Transverse colon (tissue), 4 donors: Measurements from ENCODE around the gene CHCHD6. TPM values are rescaled to one million over a fixed set of nuclear protein-coding genes. Genes with fewer than 3 reads are reported as not detected.

Experiments used
- DNase-seq: peaks from one replicate; pipeline ENCODE4 v3.0.0-alpha.2; 2019
- H3K27ac ChIP-seq, 4 donors: fragments of 200-600 bp; sonication (generic); 2 replicates each; pipeline ENCODE4 v1.5.1; 2016 to 2018; ENCODE audit warnings: inconsistent platforms in 4 of 4
- H3K27me3 ChIP-seq: fragments of 200-600 bp; sonication (generic); 2 replicates; pipeline ENCODE4 v1.5.1; 2017; ENCODE audit warnings: inconsistent platforms
- H3K36me3 ChIP-seq, 4 donors: fragments of 200-600 bp; sonication (generic); 2 replicates each; pipeline ENCODE4 v1.5.1; 2017 to 2019; ENCODE audit warnings: inconsistent platforms in 4 of 4
- H3K4me1 ChIP-seq, 4 donors: fragments of 200-600 bp; sonication (generic); 2 replicates each; pipeline ENCODE4 v1.5.1; 2017 to 2020; ENCODE audit warnings: inconsistent platforms in 4 of 4
- H3K4me3 ChIP-seq, 4 donors: fragments of 200-600 bp; sonication (generic); 1 replicate in 1 of 4; 2 replicates in 3 of 4; pipeline versions ENCODE4 v1.5.1 to v1.6.1; 2017 to 2019; ENCODE audit warnings: inconsistent platforms in 4 of 4
- H3K9me3 ChIP-seq, 2 donors: fragments of 200-600 bp; sonication (generic); 2 replicates each; pipeline ENCODE4 v1.5.1; 2017 to 2019; ENCODE audit warnings: inconsistent platforms in 2 of 2
- EP300 ChIP-seq: sonication (generic); formaldehyde crosslinking; IDR thresholded peaks from one replicate; pipeline ENCODE4 v1.6.1; 2017; ENCODE audit warnings: antibody characterized with exemption, low read depth
- POLR2A ChIP-seq: fragments of 450-650 bp; IDR thresholded peaks from one replicate; pipeline ENCODE4 v1.6.1; 2016; ENCODE audit warnings: antibody characterized with exemption, mild to moderate bottlenecking, moderate library complexity
- POLR2AphosphoS5 ChIP-seq, 3 donors: sonication (generic); formaldehyde crosslinking; IDR thresholded peaks; one replicate each; pipeline ENCODE4 v1.6.1; 2016; ENCODE audit warnings: antibody characterized with exemption in 3 of 3
- WGBS, 2 donors: methylation state at CpG; one replicate each; pipeline ENCODE4 v1.1.5; 2018; ENCODE audit warnings: low coverage in 1 of 2; 5-methylcytosine and 5-hydroxymethylcytosine counted together
- in situ Hi-C, 4 donors: fragments of 200-750 bp; cut with MboI; loops; one replicate each; pipeline versions ENCODE4 v1.15.0 to v1.15.1; 2017; ENCODE audit warnings: low sequenced_read_pairs in 3 of 4, low pct_ligation_motif_present in 1 of 4, low pct_unique_long_range_greater_than_20kb in 1 of 4
- intact Hi-C: fragments of 100-400 bp; cut with DNase I; formaldehyde crosslinking; loops from one replicate; pipeline ENCODE4 v1.15.1; 2023; ENCODE audit warnings: low total_unique reads
- total RNA-seq, 4 donors: library from RNA; depleted of rRNA; stranded (reverse); fragments of >200 nt; gene quantifications; one replicate each; pipeline ENCODE4 v1.1.0, GENCODE V29; 2016
- TF ChIP-seq, protein P1 (sequence below), 5 experiments: fragments of 200-600 bp in 3 of 5; fragments of 450-650 bp in 2 of 5; sonication (generic) in 3 of 5; IDR thresholded peaks; 1 replicate in 2 of 5; 2 replicates in 3 of 5; pipeline ENCODE4 v1.5.1; 2016 to 2017; ENCODE audit warnings: antibody characterized with exemption in 5 of 5, inconsistent platforms in 3 of 5, mild to moderate bottlenecking in 2 of 5, moderate library complexity in 1 of 5

Gene CHCHD6
- total RNA-seq, 4 donors from 2014 or later: 4.6 to 12.1 (median 5.3) TPM

DNA sequence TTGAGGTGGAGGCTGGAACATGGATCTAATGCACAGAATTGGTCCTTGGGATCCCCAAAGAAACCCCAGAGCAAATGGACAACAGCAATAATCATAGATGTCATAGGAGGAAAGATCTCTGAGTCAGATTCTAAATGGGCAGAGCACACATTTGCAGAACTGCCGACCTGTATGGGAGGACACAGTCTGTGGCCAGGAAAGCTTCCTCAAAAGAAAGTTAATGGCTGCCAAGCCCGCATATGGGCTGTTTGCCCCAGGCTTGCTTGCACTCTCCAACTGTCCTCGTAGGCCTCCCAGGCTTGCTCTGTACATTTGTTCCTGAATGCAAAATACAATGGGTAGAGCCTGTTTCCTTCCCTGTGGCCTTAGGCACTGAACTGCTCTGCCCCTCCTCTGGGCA is 176.9 kb downstream of the CHCHD6 start:
- in situ Hi-C loops: no loop called here
- 82 to 100% methylated on average over 1 to 3 of the region's 3 CpGs for WGBS, 2 donors
- TF ChIP-seq POLR2A (no peak), POLR2AphosphoS5 (IDR thresholded peaks at IDR 0.05) (no peak), EP300 (no peak)

DNA sequence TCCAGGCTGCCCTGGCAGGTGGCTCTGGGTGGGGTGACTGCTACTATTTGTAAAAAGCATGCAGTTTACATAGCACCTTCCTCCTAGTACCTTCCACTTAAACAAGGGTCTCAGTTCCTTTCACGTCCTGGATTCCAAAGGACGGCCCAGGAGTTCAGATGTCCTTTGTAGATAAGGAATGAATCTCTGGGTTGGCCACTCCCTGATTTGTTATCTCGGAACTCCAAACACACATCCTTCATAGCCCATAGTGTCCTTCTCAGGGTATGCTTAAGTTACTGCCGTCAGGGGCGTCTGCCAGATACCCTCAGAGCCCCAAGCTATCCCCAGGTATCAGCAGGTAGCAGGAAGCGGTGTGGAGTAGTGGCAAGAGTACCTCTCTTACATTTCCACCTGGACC is 177.8 kb downstream of the CHCHD6 start:
- intact Hi-C loops: no loop called here
- H3K4me3 ChIP-seq: no peak overlapping the region
- H3K36me3 ChIP-seq: no peaks in the 10 kb centered on the region
- peaks cover 0 to 3% (median 0%) of the 10 kb centered on the region in 4 donors for H3K4me1 ChIP-seq
- in situ Hi-C loops: no loop called here
- TF ChIP-seq POLR2A: no peak
- no peak for TF ChIP-seq POLR2AphosphoS5 (IDR thresholded peaks at IDR 0.05)
- TF ChIP-seq EP300: no peak
- TF ChIP-seq, protein P1, sequence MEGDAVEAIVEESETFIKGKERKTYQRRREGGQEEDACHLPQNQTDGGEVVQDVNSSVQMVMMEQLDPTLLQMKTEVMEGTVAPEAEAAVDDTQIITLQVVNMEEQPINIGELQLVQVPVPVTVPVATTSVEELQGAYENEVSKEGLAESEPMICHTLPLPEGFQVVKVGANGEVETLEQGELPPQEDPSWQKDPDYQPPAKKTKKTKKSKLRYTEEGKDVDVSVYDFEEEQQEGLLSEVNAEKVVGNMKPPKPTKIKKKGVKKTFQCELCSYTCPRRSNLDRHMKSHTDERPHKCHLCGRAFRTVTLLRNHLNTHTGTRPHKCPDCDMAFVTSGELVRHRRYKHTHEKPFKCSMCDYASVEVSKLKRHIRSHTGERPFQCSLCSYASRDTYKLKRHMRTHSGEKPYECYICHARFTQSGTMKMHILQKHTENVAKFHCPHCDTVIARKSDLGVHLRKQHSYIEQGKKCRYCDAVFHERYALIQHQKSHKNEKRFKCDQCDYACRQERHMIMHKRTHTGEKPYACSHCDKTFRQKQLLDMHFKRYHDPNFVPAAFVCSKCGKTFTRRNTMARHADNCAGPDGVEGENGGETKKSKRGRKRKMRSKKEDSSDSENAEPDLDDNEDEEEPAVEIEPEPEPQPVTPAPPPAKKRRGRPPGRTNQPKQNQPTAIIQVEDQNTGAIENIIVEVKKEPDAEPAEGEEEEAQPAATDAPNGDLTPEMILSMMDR (IDR thresholded peaks at IDR 0.05): no peak
- DNase-seq: no peak
- WGBS, 2 donors: 94 to 100% methylated on average over 2 to 6 of the region's 6 CpGs
- no peak overlapping the region for H3K27ac ChIP-seq
- no peaks in the 10 kb centered on the region for H3K27me3 ChIP-seq
- H3K9me3 ChIP-seq: no peaks in the 10 kb centered on the region

More for the DNA sequence above, 176.9 kb downstream of the CHCHD6 start:
- H3K4me3 ChIP-seq: no peak overlapping the region
- H3K4me1 ChIP-seq: peaks cover 0 to 3% (median 0%) of the 10 kb centered on the region in 4 donors
- H3K27me3 ChIP-seq: no peaks in the 10 kb centered on the region
- DNase-seq: no peak
- no peaks in the 10 kb centered on the region for H3K9me3 ChIP-seq
- intact Hi-C loops: no loop called here
- no peak overlapping the region for H3K27ac ChIP-seq
- H3K36me3 ChIP-seq: no peaks in the 10 kb centered on the region

DNA sequence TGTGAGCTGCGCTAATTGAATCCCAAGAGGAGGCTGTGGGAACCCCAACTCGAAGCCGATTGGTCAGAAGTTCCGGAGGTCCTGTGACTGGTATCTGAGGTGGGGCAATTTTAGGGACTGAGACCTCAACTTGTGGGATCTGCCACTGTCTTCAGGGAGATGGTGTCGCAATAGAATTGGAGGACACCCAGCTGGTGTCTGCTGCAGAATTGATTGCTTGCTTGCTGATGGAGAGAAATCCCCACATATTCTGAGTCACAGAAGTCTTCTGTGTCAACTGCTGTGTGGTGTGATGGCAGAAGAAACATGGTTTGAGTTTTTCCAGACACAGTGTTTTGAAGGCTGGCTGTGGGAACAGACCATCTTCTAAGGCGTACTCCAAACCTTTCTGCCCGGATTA is 179.2 kb downstream of the CHCHD6 start:
- no peaks in the 10 kb centered on the region for H3K27me3 ChIP-seq
- no peak for DNase-seq
- H3K9me3 ChIP-seq: no peaks in the 10 kb centered on the region
- intact Hi-C loops (no loop called here), in situ Hi-C loops (no loop called here)
- WGBS, 2 donors: 70 to 86% methylated on average over 2 to 7 of the region's 7 CpGs
- no peak overlapping the region for H3K4me3 ChIP-seq
- peaks cover 0 to 3% (median 0%) of the 10 kb centered on the region in 4 donors for H3K4me1 ChIP-seq
- H3K36me3 ChIP-seq: no peaks in the 10 kb centered on the region
- TF ChIP-seq, protein P1 (IDR thresholded peaks at IDR 0.05): no peak
- no peak for TF ChIP-seq EP300
- TF ChIP-seq POLR2A: no peak
- TF ChIP-seq POLR2AphosphoS5 (IDR thresholded peaks at IDR 0.05): no peak
- H3K27ac ChIP-seq: no peak overlapping the region

DNA sequence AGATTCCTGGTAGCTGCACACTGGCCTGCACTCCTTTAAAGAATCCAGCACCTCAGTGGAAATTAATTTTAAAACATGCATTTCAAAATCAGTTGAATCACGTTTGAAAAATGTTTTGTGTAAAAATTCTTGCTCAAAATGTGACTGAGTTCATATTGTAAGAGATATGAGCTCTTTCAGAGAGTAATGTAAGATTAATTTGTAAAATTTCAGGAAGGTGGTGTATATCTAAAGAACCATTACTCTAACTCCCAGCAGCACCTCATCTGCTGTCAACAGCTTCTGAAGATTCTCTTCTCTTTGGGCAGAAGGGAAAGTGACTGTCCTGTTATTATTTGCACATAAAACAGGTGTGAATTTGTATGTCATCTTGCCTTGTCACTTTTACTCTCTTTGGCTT is 181.4 kb downstream of the CHCHD6 start:
- peaks cover 0 to 3% (median 0%) of the 10 kb centered on the region in 4 donors for H3K4me1 ChIP-seq
- TF ChIP-seq EP300 (no peak), POLR2A (no peak), POLR2AphosphoS5 (IDR thresholded peaks at IDR 0.05) (no peak)
- TF ChIP-seq, protein P1 (IDR thresholded peaks at IDR 0.05): no peak
- no peak overlapping the region for H3K4me3 ChIP-seq
- intact Hi-C loops (no loop called here), in situ Hi-C loops (no loop called here)
- H3K9me3 ChIP-seq: no peaks in the 10 kb centered on the region
- DNase-seq: no peak
- H3K27ac ChIP-seq: no peak overlapping the region
- WGBS, 2 donors: 44 to 80% methylated on average over 1 of the region's 1 CpG
- no peaks in the 10 kb centered on the region for H3K36me3 ChIP-seq
- H3K27me3 ChIP-seq: no peaks in the 10 kb centered on the region

DNA sequence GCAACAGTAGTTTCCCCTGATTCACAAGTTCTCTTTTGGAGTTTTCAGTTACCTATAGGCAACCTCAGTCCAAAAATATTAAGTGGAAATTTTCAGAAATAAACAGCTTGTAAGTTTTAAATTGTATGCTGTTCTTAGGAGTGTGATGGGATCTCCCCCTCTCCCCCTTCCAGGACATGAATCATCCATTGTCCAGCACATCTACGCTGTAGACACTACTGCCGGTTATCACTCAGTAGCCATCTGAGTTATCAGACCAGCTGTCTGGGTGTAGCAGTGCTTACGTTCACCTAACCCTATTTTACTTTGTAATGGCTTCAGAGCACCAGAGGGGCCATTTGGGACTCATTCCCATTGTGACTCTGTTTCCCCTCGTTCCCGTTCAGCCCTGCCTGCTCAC is 182.2 kb downstream of the CHCHD6 start:
- 77 to 89% methylated on average over 5 of the region's 5 CpGs for WGBS, 2 donors

More for the DNA sequence above, 182.2 kb downstream of the CHCHD6 start:
- in situ Hi-C loops: no loop called here
- DNase-seq: no peak
- intact Hi-C loops: no loop called here
- Histone ChIP-seq H3K4me3 (no peak overlapping the region), H3K9me3 (no peaks in the 10 kb centered on the region), H3K27ac (no peak overlapping the region), H3K36me3 (no peaks in the 10 kb centered on the region), H3K27me3 (no peaks in the 10 kb centered on the region), H3K4me1 (peaks cover 0 to 3% (median 0%) of the 10 kb centered on the region in 4 donors)
- no peak for TF ChIP-seq POLR2AphosphoS5 (IDR thresholded peaks at IDR 0.05)
- TF ChIP-seq POLR2A: no peak
